Activated CD4-positive, alpha-beta T cell treated with anti-CD3 and anti-CD28 coated beads, Interleukin-2, Interleukin-6, amounts not matched to agents 100 ng/mL and 50 ng/mL, durations not matched to agents 16 hours and 8 hours (primary cell): ENCODE results near the gene TRPM2.
"Not testable (repeated sequence)": the region's sequence is repeated elsewhere in the genome, so short reads cannot be mapped to it uniquely, and the experiment has no call there.

ENCODE experiments used
- DNase-seq: peaks from one replicate; pipeline ENCODE4 v3.0.0-alpha.2; 2020

Gene TRPM2

DNA sequence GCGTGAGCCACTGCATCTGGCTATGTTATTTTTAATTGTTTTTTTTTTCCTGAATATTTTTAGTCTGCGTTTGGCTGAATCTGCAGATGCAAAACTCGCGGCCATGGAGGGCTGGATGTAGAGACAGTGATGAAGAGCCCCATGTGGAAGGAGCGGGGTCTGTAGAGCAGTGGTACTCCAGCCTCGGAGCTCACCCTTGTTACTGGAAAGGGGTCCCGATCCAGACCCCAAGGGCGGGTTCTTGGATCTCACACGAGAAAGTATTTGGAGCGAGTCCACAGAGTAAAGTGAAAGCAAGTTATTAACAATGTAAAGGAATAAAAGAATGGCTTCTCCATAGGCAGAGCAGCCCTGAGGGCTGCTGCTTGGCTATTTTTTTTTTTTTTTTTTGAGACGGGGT lies 2.7 kb downstream of the TRPM2 start:
- no peak for DNase-seq

DNA sequence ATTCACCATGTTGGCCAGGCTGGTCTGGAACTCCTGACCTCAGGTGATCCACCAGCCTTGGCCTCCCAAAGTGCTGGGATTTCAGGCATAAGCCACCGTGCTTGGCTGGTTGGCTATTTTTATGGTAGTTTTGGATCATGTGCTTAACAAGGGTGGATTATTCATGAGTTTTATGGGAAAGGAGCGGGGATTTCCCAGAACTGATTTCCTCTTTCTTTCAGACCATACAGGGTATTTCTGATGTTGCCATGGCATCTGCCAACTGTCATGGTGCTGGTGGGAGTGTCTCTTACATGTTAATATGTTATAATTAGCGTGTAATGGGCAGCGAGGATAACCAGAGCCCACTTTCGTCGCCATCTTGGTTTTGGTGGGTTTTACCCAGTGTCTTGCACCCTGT lies 3.2 kb downstream of the TRPM2 start:
- no peak for DNase-seq

DNA sequence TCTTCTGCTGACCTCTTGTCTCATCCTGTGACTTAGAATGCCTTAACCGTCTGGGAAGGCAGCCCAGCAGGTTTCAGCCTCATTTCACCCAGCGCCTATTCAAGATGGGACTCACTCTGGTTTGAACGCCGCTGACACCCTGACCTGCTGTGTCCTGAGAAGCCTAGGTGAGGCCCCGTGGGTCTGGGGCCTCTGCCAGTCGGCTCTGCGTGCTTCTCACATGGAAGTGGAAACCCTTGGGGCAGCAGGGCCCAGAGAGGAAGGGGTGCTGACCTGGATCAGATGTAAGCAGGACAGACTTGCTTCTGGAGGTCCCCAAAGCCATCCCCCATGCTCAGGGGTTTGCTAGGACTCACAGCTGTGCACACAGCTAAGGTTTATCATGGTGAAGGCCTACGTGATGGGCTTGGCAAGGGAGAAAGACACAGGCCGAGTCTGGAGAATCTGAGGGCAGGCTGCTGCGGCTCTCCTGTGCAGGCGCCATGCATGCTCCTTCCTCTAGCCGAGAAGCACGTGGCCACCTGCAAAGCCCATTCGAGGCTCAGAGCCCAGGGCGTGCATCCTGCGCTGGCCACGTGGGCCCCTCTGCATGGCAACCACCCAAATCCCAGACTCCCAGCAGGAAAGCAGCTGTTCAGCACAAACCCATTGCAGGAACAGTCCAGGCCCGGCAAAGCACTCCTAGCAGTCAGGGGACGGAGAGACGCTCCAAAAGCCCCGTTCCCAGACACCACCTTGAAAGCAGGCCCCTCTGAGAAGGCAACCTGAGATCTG lies 3.8 kb downstream of the TRPM2 start:
- no peak for DNase-seq

- DNase-seq: no peak
Measured at GRCh38 chr21:44359396-44359795, 6.0 kb downstream of the TRPM2 start.

DNA sequence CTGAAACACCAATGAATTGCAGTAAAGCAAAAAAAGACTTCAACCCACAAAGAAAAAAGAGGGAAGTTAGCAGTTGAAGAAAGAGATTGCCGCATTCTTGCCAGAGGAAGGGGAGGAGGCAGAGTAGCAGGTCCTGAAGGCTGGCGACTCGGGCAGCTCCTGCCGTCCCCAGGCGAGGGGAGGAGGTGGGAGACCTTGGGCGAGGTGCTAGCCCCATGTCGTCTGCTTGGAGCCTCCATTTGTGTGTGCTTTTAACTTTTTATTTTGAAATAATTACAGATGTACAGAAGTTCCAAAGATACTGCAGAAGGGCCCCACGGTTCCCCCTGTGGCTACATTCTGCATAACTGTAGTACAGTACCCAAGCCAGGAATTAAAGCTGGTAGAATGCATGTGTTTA lies 6.7 kb downstream of the TRPM2 start:
- DNase-seq: no peak

GRCh38 chr21:44361903-44362302 lies 8.5 kb downstream of the TRPM2 start:
- DNase-seq: not testable (repeated sequence)

DNA sequence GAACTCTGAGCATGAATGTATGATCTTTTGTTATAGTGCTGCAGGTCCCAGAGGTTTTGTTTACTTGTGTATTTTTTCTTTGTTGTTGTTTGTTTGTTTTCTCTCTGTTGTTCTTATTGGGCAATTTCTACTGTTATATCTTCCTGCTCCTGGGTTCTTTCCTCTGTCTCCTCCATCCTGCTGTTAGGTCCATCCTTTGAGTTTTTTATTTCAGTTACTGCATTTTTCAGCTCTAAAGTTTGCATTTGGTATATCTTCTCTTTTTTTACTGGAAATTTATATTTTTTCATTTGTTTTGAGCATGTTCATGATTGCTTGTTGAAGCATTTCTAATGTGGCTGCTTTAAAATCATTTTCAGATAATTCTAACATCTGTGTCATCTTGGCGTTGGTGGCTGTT lies 9.9 kb downstream of the TRPM2 start:
- no peak for DNase-seq

DNA sequence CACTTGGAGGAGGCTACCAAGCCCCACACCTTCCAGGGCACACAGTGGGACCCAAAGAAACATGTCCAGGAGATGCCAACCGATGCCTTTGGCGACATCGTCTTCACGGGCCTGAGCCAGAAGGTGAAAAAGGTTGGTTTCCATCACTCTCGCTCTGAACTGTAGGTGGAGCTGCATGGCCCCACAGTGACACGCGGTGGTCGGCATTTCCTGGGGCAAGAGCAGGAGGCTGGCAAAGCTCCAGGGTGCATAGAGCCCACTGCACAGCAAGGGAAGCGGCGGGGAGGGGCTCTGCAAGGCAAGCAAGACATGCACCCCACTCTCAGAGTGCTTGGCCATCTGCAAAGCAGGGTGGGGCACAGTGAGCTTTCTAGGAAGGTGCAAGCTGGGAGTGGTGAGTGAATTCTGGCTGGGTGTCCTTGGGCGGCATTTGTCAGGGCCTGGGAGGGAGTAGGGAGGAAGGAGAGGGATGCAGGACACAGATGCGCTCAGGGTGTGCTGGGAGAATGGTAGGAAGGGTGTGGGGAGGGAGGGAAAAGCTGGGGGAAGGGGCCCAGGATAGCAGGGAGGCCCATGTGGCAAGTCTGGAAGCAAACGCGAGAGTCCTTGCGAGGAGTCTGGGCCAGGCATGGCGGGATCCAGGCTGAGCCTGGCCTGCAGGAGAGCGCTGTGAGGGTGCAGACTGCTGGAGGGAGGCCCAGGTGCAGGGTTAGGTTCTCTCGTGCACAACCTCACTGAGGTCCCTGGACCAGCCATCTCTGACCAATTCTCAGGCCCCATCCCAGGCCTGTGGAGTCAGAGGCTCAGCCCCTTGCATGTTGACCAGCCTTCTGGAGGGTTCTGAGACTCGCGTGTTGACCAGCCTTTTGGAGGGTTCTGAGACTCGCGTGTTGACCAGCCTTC lies 11.0 kb downstream of the TRPM2 start:
- no peak for DNase-seq

DNA sequence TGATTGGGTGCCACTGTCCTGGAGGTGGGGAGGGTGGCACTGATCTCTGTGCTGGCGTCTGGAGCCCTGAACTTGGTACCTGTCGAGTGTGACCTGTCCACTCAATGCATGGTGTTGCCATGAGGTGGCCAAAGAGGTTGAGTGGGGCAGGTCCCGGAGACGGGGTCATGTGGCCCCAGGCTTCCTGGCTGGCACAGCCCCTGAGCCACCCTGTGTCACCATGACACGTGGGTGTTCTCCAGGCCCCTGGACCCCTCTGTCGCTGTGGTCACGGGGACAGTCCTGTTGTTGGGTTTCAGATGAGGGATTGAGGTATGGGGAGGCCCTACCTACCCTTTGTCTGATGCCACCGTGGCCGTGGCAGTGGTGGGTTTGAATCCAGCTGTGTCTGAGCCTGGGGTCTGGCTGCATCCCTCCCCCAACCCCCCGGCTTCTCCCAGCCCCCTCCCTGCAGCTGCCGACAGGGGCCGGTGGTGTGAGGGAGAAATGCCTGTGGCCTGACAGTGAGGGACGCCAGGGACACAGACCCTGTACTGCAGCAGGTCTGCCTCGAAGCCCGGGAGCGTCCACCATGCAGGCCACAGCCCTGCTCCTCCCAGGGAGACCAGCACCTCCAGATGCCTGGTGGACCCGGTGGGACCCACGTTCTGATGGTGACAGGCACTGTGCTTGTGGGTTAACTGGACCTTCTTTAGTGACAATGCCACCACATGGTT lies 12.0 kb downstream of the TRPM2 start:
- DNase-seq: no peak

- DNase-seq: no peak
Measured at GRCh38 chr21:44365967-44366585, 12.7 kb downstream of the TRPM2 start.

GRCh38 chr21:44366586-44367211 lies 13.3 kb downstream of the TRPM2 start:
- no peak for DNase-seq

DNA sequence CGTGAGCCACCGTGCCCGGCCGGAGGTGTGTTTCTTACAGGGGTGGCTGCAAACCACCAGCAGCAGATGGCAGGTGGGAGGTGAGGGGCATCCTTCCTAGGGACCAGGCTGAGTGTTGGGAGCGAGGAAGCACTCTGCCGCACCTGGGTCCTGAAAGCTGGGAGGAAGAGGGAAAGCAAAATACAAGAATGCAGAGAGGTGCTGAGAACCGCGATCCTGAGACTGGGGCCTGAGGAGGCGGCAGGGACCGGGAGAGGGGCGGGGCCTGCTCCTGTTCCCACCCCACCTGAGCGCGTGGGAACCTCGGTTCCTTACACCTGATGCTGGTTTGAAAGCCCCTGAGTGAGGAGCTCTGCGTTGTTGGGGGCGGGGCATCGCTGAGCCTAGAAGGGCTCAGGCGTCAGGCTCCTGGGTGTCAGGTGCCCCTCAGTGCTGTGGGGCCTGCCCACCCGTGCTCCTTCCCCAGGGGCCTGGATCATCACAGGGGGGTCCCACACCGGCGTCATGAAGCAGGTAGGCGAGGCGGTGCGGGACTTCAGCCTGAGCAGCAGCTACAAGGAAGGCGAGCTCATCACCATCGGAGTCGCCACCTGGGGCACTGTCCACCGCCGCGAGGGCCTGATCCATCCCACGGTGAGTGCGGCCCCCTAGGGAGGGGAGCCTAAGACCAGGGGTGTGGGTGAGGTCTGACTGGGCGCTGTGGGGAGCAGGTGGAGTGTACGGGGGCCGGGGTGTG lies 15.5 kb downstream of the TRPM2 start:
- no peak for DNase-seq

GRCh38 chr21:44370027-44370735 lies 16.8 kb downstream of the TRPM2 start:
- DNase-seq: no peak

GRCh38 chr21:44370786-44371410 lies 17.5 kb downstream of the TRPM2 start:
- DNase-seq: no peak

GRCh38 chr21:44371596-44371995 lies 18.2 kb downstream of the TRPM2 start:
- no peak for DNase-seq

- DNase-seq: no peak
Measured at GRCh38 chr21:44372616-44373015, 19.2 kb downstream of the TRPM2 start.

DNA sequence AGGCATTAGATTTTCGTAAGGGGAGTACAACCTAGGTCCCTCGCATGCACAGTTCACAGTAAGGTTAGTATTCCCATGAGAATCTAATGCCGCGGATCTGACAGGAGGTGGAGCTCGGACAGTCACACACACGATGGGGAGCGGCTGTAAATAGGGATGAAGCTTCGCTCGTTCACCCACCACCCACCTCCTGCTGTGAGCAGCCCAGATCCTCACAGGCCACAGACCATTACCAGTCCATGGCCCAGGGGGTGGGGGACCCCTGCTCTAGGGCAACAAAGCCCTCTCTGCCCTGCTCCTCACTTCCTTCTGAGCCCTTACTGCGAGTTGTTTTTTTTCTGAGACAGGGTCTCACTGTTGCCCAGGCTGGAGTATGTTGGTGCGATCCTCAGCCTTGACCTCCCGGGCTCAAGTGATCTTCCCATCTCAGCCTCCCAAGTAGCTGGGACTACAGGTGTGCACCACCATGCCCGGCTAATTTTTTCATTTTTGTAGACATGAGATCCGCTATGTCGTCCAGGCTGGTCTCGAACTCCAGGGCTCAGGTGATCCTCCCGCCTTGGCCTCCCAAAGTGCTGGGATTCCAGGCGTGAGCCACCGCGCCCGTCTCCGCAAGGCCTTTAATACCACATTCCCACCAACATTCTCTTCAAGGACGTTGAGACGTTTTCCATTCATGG lies 21.3 kb downstream of the TRPM2 start:
- DNase-seq: no peak

DNA sequence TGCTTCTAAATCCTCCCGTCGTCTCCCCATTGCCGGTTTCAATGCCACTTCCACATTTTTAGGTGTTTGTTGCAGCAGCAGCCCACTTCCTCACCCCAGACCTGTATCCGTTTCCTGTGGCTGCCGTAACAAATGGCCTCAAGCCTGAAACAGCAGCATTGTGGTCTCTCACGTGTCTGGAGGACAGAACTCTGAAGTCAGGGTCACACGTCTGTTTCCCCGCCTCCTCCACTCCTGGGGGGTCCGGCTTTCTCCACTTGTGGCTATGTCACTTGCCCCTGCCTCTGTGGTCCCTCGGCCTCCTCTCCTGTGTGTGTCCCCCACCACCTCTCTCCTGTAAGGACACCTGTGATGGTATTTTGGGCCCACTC lies 21.8 kb downstream of the TRPM2 start:
- peak; percentile 37 for DNase-seq

- DNase-seq: no peak
Measured at GRCh38 chr21:44375761-44376241, 22.4 kb downstream of the TRPM2 start.

DNA sequence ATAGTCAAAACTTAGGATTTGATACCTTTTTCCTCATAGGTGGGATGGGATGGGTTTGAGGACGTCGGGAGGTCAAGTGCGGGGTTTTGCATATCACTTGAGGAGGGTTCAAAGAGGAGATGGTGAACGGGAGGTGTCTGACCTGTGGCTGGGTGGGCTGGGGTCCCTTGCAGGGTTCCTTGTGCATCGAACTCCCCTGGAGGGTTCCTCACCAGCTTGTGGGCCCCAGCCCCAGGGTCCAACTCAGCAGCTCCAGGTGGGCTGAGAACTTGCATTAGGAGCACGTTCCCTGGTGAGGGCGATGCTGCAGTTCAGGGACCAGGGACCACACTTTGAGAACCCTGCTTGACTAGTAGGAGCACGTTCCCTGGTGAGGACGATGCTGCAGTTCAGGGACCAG lies 23.2 kb downstream of the TRPM2 start:
- DNase-seq: no peak
